ENCODE results near the gene ADGRB3.

ADGRB3 gene

DNA sequence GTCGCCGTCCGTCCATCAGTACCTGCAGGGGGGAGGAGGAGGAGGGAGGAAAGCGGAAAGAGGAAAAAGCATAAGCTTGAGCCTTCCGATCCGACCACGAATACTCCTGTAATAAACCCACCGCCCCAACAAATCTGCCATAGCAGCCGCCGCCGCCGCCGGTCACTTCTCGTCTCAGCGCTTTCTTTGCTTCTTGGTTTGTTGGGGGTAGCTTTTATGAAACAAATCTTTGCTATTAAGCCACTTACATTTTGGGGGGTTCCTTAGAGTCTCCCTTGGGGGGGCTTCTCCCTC is 277 bp downstream of the ADGRB3 start:
- TF ChIP-seq CREB1 (IDR thresholded peaks at IDR 0.05; ENCODE audit: low read depth): no peak
- TF ChIP-seq RAD21 (IDR thresholded peaks at IDR 0.05; ENCODE audit: low read depth): no peak
- TF ChIP-seq YY1 (IDR thresholded peaks at IDR 0.05; ENCODE audit: low read depth): no peak
- TF ChIP-seq CEBPB (IDR thresholded peaks at IDR 0.05): no peak
- TF ChIP-seq, protein P1, sequence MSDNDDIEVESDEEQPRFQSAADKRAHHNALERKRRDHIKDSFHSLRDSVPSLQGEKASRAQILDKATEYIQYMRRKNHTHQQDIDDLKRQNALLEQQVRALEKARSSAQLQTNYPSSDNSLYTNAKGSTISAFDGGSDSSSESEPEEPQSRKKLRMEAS (IDR thresholded peaks at IDR 0.05): no peak
- no peak for TF ChIP-seq ZBTB7A (IDR thresholded peaks at IDR 0.05; ENCODE audit: low read depth)
- TF ChIP-seq TCF12 (IDR thresholded peaks at IDR 0.05; ENCODE audit: low read depth): no peak
- TF ChIP-seq, protein P2, sequence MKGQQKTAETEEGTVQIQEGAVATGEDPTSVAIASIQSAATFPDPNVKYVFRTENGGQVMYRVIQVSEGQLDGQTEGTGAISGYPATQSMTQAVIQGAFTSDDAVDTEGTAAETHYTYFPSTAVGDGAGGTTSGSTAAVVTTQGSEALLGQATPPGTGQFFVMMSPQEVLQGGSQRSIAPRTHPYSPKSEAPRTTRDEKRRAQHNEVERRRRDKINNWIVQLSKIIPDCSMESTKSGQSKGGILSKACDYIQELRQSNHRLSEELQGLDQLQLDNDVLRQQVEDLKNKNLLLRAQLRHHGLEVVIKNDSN (IDR thresholded peaks at IDR 0.05): no peak
- no peak for TF ChIP-seq TAF1 (IDR thresholded peaks at IDR 0.05; ENCODE audit: low read depth)
- no peak for TF ChIP-seq FOXM1 (IDR thresholded peaks at IDR 0.05; ENCODE audit: borderline replicate concordance, low read depth)
- no peak for TF ChIP-seq REST (IDR thresholded peaks at IDR 0.05; ENCODE audit: low read depth)
- no peak for TF ChIP-seq EGR1 (IDR thresholded peaks at IDR 0.05)
- no peak for TF ChIP-seq TEAD4 (IDR thresholded peaks at IDR 0.05)
- TF ChIP-seq NFIC (IDR thresholded peaks at IDR 0.05): no peak
- TF ChIP-seq EP300 (IDR thresholded peaks at IDR 0.05; ENCODE audit: borderline replicate concordance): no peak

- TF ChIP-seq REST (IDR thresholded peaks at IDR 0.05; ENCODE audit: low read depth) (no peak), NFIC (IDR thresholded peaks at IDR 0.05) (no peak), CREB1 (IDR thresholded peaks at IDR 0.05; ENCODE audit: low read depth) (no peak), FOXM1 (IDR thresholded peaks at IDR 0.05; ENCODE audit: borderline replicate concordance, low read depth) (no peak), TAF1 (IDR thresholded peaks at IDR 0.05; ENCODE audit: low read depth) (no peak), RAD21 (IDR thresholded peaks at IDR 0.05; ENCODE audit: low read depth) (no peak), EP300 (IDR thresholded peaks at IDR 0.05; ENCODE audit: borderline replicate concordance) (no peak), CEBPB (IDR thresholded peaks at IDR 0.05) (no peak), EGR1 (IDR thresholded peaks at IDR 0.05) (no peak), ZBTB7A (IDR thresholded peaks at IDR 0.05; ENCODE audit: low read depth) (no peak)
- TF ChIP-seq, protein P1 (IDR thresholded peaks at IDR 0.05): no peak
- TF ChIP-seq, protein P2 (IDR thresholded peaks at IDR 0.05): no peak
These were observed 828 bp downstream of the ADGRB3 start for GRCh38 chr6:68635706-68636513.

DNA sequence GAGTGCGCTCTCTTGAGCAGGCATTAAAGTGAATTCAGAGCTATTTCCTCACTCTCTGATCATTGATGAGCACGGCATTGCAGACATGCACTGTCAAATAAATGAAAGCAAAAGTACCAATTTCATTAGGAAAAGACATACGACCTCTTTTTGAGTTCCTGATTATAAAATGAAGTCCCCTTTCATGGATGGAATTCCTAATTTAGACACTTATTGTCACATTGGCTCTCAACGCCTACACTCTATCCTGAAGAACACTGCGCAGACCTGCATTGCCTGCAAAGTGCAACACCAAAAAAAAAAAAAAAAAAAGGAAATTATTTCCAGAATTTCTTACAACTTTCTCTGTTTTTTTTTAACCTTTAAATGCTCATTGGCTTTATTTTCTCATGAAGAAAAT is 1.6 kb downstream of the ADGRB3 start:
- TF ChIP-seq REST (IDR thresholded peaks at IDR 0.05; ENCODE audit: low read depth): no peak
- TF ChIP-seq TAF1 (IDR thresholded peaks at IDR 0.05; ENCODE audit: low read depth): no peak
- TF ChIP-seq CEBPB (IDR thresholded peaks at IDR 0.05): no peak
- no peak for TF ChIP-seq RAD21 (IDR thresholded peaks at IDR 0.05; ENCODE audit: low read depth)
- no peak for TF ChIP-seq YY1 (IDR thresholded peaks at IDR 0.05; ENCODE audit: low read depth)
- TF ChIP-seq EGR1 (IDR thresholded peaks at IDR 0.05): no peak
- no peak for TF ChIP-seq CREB1 (IDR thresholded peaks at IDR 0.05; ENCODE audit: low read depth)
- no peak for TF ChIP-seq NFIC (IDR thresholded peaks at IDR 0.05)
- TF ChIP-seq, protein P2 (IDR thresholded peaks at IDR 0.05): no peak

DNA sequence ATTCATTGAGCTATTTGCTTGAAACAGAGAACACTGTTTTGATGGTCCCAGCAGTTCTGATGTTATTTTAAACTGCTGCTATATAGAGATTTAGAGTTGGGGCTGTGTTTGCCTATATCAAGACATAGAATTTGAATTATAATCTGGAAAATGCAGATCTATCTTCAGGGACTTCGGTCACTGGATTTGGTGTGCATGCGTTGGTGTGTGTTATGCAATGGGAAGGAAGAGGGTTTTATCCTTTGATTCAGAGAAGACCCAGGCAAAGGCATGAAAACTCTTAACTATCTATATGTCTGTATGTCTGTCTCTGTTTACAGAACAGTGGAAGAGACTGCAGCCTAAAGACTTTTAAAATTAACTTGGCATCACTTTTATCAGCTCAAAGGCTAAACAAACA is 2.0 kb downstream of the ADGRB3 start:
- no peak for TF ChIP-seq TCF12 (IDR thresholded peaks at IDR 0.05; ENCODE audit: low read depth)
- TF ChIP-seq EGR1 (IDR thresholded peaks at IDR 0.05): no peak
- no peak for TF ChIP-seq NFIC (IDR thresholded peaks at IDR 0.05)
- no peak for TF ChIP-seq RAD21 (IDR thresholded peaks at IDR 0.05; ENCODE audit: low read depth)
- TF ChIP-seq, protein P2 (IDR thresholded peaks at IDR 0.05): no peak
- TF ChIP-seq YY1 (IDR thresholded peaks at IDR 0.05; ENCODE audit: low read depth): no peak
- no peak for TF ChIP-seq REST (IDR thresholded peaks at IDR 0.05; ENCODE audit: low read depth)
- TF ChIP-seq FOXM1 (IDR thresholded peaks at IDR 0.05; ENCODE audit: borderline replicate concordance, low read depth): no peak
- TF ChIP-seq CEBPB (IDR thresholded peaks at IDR 0.05): no peak
- no peak for TF ChIP-seq ZBTB7A (IDR thresholded peaks at IDR 0.05; ENCODE audit: low read depth)
- no peak for TF ChIP-seq TEAD4 (IDR thresholded peaks at IDR 0.05)
- no peak for TF ChIP-seq TAF1 (IDR thresholded peaks at IDR 0.05; ENCODE audit: low read depth)

All from Ishikawa (cell line).